Measurements from ENCODE around the gene AGBL1. TPM values are rescaled to one million over a fixed set of nuclear protein-coding genes. Genes with fewer than 3 reads are reported as not detected.

Gene AGBL1
- total RNA-seq, 1 donor from 2014 or later = not detected

GRCh38 chr15:86919581-86919980 lies 839.9 kb downstream of the AGBL1 start:
- no peak for TF ChIP-seq CTCF (IDR thresholded peaks at IDR 0.05)
- no peak overlapping the region for H3K4me3 Mint-ChIP-seq (ENCODE audit: unreplicated experiment)
- no peak overlapping the region for H3K27ac Mint-ChIP-seq (ENCODE audit: unreplicated experiment)
- H3K4me1 Mint-ChIP-seq (ENCODE audit: unreplicated experiment) = no peaks in the 10 kb centered on the region
- DNase-seq (ENCODE audit: extremely low spot score, unreplicated experiment) = no peak
- no peaks in the 10 kb centered on the region for H3K36me3 Mint-ChIP-seq (ENCODE audit: unreplicated experiment)
- no peaks in the 10 kb centered on the region for H3K27me3 Mint-ChIP-seq (ENCODE audit: unreplicated experiment)
- no peaks in the 10 kb centered on the region for H3K9me3 Mint-ChIP-seq (ENCODE audit: unreplicated experiment)

GRCh38 chr15:86929461-86929860 lies 849.8 kb downstream of the AGBL1 start:
- no peak for TF ChIP-seq CTCF (IDR thresholded peaks at IDR 0.05)
- Mint-ChIP-seq H3K36me3 (ENCODE audit: unreplicated experiment) (no peaks in the 10 kb centered on the region), H3K9me3 (ENCODE audit: unreplicated experiment) (peaks cover 8% of the 10 kb centered on the region), H3K27me3 (ENCODE audit: unreplicated experiment) (no peaks in the 10 kb centered on the region), H3K4me3 (ENCODE audit: unreplicated experiment) (no peak overlapping the region), H3K4me1 (ENCODE audit: unreplicated experiment) (no peaks in the 10 kb centered on the region), H3K27ac (ENCODE audit: unreplicated experiment) (no peak overlapping the region)
- DNase-seq (ENCODE audit: extremely low spot score, unreplicated experiment) = no peak

GRCh38 chr15:86932456-86932855 lies 852.8 kb downstream of the AGBL1 start:
- H3K4me3 Mint-ChIP-seq (ENCODE audit: unreplicated experiment) = no peak overlapping the region
- no peak for TF ChIP-seq CTCF (IDR thresholded peaks at IDR 0.05)
- no peak overlapping the region for H3K27ac Mint-ChIP-seq (ENCODE audit: unreplicated experiment)
- H3K9me3 Mint-ChIP-seq (ENCODE audit: unreplicated experiment) = peaks cover 7% of the 10 kb centered on the region
- no peaks in the 10 kb centered on the region for H3K4me1 Mint-ChIP-seq (ENCODE audit: unreplicated experiment)
- H3K36me3 Mint-ChIP-seq (ENCODE audit: unreplicated experiment) = no peaks in the 10 kb centered on the region
- no peaks in the 10 kb centered on the region for H3K27me3 Mint-ChIP-seq (ENCODE audit: unreplicated experiment)
- DNase-seq (ENCODE audit: extremely low spot score, unreplicated experiment) = no peak

- no peak for TF ChIP-seq CTCF (IDR thresholded peaks at IDR 0.05)
- no peak for DNase-seq (ENCODE audit: extremely low spot score, unreplicated experiment)
- Mint-ChIP-seq H3K9me3 (ENCODE audit: unreplicated experiment) (peaks cover 14% of the 10 kb centered on the region), H3K36me3 (ENCODE audit: unreplicated experiment) (no peaks in the 10 kb centered on the region), H3K27me3 (ENCODE audit: unreplicated experiment) (no peaks in the 10 kb centered on the region), H3K4me1 (ENCODE audit: unreplicated experiment) (no peaks in the 10 kb centered on the region), H3K4me3 (ENCODE audit: unreplicated experiment) (no peak overlapping the region), H3K27ac (ENCODE audit: unreplicated experiment) (no peak overlapping the region)
Observed at GRCh38 chr15:86935841-86936240, 856.2 kb downstream of the AGBL1 start.

- H3K9me3 Mint-ChIP-seq (ENCODE audit: unreplicated experiment) = peaks cover 16% of the 10 kb centered on the region
- H3K4me3 Mint-ChIP-seq (ENCODE audit: unreplicated experiment) = no peak overlapping the region
- no peaks in the 10 kb centered on the region for H3K27me3 Mint-ChIP-seq (ENCODE audit: unreplicated experiment)
- H3K4me1 Mint-ChIP-seq (ENCODE audit: unreplicated experiment) = no peaks in the 10 kb centered on the region
- no peak overlapping the region for H3K27ac Mint-ChIP-seq (ENCODE audit: unreplicated experiment)
- no peak for DNase-seq (ENCODE audit: extremely low spot score, unreplicated experiment)
- H3K36me3 Mint-ChIP-seq (ENCODE audit: unreplicated experiment) = no peaks in the 10 kb centered on the region
- no peak for TF ChIP-seq CTCF (IDR thresholded peaks at IDR 0.05)
Observed at GRCh38 chr15:86942285-86942684, 862.6 kb downstream of the AGBL1 start.

Data from osteocyte (in vitro differentiated cells).